Activated CD4-positive, alpha-beta T cell treated with anti-CD3 and anti-CD28 coated beads, Interleukin-10, Interleukin-2, amounts not matched to agents 100 ng/mL and 50 ng/mL, durations not matched to agents 16 hours and 8 hours (primary cell): Measurements from ENCODE around the gene NGFR.
"Not testable (repeated sequence)": the region's sequence is repeated elsewhere in the genome, so short reads cannot be mapped to it uniquely, and the experiment has no call there.

Experiments used
- DNase-seq: peaks from one replicate; pipeline ENCODE4 v3.0.0-alpha.2; 2020

Gene NGFR

DNA sequence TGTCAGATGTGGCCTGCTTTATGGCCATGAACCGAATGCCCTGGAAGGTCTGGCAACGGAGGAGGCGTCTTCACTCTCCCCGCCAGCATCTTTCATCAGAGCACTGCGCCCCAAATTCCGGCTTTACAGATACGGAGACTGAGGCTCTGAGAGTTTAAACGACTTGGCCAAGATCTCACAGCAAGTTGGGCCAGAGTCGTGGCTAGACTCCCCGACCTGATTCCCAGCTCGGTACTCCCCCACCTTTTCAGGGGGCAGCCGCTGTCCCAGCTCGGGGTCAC is 1.7 kb downstream of the NGFR start:
- no peak for DNase-seq

DNA sequence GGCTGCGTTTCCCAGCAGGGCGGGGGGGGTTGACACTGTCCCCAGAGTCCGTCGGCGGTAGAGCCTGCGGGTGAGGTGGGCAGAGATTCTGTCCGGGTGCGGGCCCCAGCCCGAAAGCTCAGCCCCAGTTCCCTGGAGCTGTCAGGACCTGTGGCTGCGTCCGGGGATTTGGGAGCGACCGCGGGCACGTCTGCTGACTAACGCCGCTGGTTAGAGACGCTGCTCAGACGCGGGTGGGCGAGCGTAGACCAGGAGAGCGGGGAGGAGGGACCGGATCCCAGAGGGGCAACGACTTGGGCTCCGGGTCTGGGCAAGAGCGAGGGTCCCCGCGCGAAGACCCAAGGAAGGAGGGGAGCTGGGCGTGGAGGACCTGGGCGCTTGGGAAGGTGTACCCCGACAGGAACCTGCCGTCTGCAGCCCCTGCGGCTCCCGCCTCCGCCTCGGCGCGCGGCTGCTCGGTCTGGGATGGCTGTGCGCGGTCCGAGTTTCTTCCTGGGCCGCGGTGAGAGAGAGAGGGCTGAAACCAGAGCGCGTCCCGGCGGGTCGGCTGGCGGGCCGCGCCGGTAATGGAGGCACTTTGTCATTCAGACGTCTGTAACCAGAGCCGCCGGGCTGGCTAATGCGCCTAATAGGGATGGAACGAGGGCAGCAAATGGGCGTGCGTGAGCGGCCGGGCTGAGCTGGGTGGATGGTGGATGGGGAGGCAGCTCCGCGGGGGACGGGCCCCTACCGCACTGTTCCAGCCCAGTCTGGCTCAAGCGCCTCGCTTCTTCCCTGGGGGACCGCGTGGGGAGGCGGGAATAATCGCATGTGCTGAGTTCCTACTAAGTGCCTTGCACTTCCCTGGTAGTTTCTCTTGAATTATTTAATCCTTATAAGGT is 2.3 kb downstream of the NGFR start:
- no peak for DNase-seq

DNA sequence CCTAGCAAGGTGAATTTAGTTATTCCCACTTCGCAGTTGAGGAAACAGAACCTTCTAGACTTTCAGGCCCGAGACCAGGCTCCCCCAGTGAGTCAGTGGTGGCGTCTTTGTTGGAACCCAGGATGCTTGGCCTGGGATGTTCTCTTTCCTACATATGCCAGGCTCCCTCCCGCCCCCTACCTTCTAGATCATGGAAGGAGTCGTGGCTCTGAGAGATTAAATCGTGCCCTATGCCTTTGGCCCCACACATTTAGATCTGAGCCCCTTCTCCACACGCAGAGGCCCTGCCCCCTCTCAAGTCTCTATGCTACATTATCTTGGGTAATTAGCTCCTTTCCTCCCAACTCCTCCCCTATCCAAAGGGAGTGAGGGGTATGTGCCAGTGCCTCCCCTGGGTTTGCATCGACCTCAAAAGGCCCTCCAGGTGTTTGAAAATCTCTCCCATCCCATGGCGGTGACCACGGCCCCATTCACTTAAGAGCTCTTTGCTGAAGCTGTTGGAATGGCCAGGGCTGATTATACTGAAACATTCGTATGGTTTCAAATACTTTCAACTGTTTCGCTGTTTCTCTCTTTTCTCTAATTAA is 3.0 kb downstream of the NGFR start:
- no peak for DNase-seq

DNA sequence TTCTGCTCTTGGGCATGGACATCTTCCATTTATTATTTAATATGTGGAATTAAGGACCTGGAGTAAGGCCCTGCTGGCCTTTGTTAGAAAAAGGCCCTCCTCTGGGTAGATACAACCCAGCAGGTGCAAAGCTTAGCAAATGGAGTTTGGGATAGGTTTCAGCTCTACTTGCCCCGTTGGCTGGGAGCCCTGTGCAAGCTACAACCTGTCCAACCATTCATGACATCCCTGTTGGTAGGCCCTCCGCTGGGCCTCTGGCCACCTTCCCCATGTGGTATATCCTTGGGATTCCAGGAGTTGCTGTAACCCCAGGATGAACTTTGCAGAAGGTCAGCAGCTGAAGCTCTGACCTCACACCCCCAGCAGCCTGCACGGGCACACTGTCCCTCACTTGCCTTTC is 6.4 kb downstream of the NGFR start:
- no peak for DNase-seq

DNA sequence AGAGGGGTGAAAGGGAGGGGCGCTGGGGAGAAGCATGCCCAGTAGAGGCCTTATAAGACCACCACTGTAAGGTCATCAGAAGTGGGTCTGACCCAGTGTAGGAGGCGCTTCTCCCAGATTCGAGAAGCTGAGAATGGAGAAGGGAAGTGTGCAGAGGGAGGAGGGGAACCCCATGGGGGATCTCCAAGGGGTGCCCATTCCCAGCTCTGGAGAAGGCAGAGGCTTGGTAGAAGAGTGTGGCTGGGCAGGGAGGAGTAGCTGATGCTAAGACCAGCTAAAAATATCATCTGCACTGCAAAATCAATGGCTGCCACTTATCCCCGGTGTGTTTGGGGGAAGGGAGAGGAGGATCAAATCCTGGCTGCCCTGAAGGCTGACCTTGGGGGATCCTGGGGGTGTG is 7.2 kb downstream of the NGFR start:
- no peak for DNase-seq

DNA sequence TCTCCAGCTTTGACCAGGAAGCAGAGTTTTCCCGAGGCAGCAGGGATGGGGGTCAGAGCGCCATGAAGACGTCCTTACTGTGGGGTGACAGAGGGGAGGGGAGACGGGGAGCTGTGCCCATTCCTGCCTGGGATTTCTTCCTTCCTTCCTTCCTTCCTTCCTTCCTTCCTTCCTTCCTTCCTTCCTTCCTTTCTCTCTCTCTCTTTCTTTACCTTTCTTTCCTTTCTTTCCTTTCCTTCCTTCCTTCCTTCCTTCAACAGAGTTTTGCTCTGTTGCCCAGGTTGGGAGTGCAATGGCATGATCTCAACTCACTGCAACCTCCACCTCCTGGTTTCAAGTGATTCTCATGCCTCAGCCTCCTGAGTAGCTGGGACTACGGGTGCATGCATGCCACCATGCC is 7.6 kb downstream of the NGFR start:
- not testable (repeated sequence) for DNase-seq

DNA sequence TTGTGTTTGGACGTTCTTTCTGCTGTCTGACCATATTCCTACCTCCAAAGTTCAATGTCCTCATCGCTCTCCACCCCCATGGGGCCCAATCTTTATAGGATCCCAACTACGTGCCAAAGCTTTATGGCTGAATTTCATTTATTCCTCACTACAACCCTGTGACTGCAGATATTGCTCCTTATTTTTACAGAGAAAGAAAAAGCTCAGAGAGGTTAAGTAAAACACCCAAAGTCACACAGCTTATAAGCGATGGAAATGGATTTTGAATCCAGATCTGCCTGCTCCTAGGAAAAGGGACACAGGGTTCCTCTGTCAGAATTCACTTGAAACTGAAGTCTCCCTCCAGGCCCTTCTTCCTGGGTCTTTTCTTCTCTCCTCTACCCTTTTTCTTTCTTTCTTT is 9.3 kb downstream of the NGFR start:
- no peak for DNase-seq

DNA sequence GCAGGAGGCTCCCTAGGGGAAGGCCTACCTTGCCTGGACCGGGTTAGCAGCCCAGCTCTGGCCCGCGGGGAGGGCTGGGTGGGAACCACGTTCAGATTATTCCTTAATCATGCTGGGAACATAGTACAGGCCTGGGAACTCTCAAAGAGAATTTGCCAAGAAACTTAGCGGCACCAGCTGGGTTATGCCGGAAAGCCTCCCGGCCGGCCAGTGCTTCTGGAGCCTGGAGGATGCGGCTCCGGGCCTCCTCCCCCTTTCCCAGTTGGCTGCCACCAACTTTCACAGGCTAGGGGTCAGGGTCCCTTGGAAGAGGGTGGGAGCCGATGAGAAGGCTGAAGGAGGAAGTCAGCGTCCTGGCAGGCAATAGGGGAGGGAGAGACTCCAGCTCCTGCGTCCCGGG is 10.8 kb downstream of the NGFR start:
- no peak for DNase-seq

DNA sequence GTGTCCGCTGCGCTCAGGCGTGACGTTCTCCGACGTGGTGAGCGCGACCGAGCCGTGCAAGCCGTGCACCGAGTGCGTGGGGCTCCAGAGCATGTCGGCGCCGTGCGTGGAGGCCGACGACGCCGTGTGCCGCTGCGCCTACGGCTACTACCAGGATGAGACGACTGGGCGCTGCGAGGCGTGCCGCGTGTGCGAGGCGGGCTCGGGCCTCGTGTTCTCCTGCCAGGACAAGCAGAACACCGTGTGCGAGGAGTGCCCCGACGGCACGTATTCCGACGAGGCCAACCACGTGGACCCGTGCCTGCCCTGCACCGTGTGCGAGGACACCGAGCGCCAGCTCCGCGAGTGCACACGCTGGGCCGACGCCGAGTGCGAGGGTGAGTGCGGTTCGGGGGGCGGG is 11.2 kb downstream of the NGFR start:
- no peak for DNase-seq

DNA sequence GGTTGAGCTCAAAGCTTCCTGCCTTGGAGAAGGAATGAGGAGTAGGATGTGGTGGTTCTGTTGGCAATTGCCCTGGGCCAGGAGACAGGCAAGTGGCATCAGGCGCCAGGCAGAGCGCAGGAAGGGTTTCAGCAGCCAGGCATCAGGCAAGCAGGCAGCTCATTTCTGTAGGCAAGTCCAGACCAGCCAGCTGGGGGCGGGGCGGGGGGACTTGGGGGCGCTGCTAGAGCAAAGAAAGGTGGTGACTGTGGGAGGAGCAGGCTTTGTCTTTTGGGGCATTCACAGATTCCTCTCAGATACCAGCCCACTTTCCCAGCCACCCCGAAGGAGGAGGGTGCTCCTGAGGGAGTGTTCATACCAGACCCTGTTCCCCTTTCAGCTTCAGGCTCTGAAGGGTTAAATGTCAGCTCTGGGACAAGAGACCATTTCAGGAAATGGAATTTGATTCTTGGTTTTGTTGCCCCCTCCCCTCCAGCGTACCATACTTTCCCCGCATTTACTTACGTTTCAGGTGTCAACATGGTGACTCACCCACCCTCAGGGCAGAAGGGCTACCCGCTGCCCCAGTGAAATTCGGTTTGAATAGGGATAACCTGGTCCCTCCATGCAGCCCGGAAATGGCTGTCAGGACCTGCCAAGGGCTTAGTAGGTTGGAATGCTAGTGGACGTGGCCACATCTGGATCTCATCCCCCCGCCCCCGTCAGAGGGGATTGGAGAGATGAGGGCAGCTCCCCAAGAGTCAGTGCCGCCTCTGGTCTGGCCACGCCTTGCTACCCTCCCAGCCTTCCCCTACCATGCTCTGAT is 13.2 kb downstream of the NGFR start:
- DNase-seq, result no peak

DNA sequence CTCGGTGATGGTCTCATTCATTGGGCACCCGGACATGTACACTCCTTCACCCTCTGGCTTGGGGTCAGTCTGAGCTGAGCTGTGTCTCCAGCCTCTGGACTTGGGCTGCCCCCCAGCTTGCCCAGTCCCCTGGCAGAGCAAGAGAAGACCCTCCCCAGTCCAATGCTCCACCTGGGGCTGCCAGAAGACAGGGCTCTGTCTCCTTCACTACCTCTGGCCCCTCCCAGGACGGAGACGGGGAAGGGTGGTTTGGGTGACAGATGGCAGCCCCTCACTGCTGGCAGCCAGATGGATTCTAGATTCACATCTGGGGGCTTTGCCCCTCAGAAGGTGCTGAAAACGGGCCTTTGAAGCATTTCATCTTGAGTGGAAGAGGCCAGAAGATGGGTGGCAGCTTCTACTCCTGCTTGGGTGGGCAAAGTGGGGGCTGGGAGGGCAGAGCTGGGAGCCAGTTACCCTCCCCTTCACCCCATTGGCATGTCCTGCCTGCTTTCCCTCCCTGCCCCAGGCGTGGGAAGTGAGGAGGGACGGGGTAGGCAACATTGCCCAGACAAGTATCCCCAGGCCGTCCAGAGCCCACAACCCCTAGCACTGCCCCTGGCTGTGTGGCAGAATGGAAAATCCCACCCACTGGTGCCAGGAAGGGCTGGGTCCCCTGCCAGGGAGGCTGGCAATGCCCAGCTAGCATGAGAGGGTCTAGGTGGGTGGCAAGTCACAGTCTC is 13.9 kb downstream of the NGFR start:
- no peak for DNase-seq

DNA sequence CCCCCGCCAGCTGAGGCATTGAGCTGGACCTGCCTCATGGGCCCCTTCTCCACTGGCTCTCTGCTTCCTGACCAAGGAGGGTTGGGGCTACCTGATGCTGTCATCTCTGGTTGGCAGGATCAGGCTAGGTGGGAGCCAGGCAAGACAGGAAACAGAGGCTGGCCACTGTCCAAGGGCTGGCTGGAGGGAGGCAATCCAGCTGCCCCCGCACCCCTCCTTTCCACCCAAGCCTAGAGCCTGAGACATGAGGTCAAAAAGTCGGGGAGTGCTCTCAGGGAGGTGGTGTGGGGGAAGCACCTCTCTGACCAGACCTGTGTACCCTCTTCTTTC is 14.5 kb downstream of the NGFR start:
- DNase-seq, result no peak

DNA sequence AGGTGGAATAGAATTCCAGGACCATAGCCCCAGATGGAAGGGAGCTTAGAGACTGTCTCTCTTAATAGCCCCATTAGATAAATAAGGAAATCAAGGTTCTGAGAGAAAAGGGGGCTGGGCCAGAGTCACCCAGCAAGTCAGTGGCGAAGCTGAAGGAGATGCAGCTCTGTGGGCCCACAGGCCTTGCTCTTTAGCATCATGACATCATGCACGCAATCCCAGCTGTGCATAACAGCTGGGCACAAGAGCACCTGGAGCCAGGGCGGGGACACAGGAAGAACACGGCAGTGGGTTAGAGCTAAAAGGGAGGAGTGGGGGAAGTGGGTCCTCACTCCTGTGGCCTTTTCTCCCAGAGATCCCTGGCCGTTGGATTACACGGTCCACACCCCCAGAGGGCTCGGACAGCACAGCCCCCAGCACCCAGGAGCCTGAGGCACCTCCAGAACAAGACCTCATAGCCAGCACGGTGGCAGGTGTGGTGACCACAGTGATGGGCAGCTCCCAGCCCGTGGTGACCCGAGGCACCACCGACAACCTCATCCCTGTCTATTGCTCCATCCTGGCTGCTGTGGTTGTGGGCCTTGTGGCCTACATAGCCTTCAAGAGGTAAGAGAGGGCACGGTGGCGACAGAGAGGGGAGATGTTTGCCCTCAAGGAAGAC is 15.1 kb downstream of the NGFR start:
- no peak for DNase-seq

DNA sequence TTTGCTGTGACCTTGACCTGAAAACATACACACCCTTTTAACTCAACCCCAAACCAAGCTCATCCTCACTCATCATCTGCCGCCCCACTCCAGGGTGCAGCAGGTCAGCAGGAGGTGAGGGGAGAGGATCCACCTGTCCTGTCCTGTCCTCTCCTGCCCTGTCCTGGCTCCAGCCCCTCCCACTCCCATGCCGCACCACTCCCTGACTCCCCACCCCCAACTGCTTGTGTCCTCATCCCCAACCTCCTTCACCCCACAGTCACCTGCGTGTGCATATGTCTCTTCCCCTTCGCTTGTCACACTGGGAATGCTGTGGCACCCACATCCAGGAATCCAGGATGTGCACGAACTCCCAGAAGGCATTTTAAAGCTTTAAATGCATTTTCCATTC is 15.6 kb downstream of the NGFR start:
- no peak for DNase-seq

DNA sequence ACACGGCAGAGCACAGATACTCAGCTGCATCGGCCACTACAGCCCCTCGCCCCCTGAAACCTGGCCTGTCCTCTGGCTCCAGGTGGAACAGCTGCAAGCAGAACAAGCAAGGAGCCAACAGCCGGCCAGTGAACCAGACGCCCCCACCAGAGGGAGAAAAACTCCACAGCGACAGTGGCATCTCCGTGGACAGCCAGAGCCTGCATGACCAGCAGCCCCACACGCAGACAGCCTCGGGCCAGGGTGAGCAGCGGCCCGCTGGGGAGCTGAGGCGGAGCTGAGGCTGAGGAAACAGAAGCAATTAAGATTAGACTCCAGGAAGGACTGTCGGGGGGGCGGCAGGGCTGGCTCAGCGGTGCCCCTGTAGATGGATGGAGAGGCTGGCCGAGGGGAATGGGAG is 16.7 kb downstream of the NGFR start:
- no peak for DNase-seq

DNA sequence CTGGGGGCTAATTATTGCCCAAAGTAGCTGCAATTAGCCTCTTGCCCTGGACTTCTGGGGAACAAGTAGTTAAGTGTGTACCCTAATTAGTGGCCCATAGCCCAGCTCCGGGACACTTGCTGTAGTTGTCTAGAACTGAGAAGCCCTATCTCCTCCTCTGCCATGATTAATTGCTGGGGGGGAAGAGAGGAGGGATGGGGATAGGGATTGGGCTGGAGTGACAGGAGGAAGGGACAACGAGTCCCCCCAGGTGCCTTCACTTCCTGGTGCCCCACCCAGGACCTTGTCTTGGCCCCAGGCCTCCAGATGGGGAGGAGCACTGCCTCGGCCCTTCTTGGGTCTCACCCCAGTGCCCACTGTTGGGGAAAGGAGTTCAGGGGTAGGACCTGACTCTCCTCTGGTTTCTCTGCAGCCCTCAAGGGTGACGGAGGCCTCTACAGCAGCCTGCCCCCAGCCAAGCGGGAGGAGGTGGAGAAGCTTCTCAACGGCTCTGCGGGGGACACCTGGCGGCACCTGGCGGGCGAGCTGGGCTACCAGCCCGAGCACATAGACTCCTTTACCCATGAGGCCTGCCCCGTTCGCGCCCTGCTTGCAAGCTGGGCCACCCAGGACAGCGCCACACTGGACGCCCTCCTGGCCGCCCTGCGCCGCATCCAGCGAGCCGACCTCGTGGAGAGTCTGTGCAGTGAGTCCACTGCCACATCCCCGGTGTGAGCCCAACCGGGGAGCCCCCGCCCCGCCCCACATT is 17.4 kb downstream of the NGFR start:
- no peak for DNase-seq

DNA sequence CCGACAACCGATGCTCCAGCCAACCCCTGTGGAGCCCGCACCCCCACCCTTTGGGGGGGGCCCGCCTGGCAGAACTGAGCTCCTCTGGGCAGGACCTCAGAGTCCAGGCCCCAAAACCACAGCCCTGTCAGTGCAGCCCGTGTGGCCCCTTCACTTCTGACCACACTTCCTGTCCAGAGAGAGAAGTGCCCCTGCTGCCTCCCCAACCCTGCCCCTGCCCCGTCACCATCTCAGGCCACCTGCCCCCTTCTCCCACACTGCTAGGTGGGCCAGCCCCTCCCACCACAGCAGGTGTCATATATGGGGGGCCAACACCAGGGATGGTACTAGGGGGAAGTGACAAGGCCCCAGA is 17.9 kb downstream of the NGFR start:
- no peak for DNase-seq

DNA sequence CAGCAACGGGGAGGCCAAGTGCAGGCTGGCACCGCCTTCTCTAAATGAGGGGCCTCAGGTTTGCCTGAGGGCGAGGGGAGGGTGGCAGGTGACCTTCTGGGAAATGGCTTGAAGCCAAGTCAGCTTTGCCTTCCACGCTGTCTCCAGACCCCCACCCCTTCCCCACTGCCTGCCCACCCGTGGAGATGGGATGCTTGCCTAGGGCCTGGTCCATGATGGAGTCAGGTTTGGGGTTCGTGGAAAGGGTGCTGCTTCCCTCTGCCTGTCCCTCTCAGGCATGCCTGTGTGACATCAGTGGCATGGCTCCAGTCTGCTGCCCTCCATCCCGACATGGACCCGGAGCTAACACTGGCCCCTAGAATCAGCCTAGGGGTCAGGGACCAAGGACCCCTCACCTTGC is 18.5 kb downstream of the NGFR start:
- DNase-seq, result no peak

DNA sequence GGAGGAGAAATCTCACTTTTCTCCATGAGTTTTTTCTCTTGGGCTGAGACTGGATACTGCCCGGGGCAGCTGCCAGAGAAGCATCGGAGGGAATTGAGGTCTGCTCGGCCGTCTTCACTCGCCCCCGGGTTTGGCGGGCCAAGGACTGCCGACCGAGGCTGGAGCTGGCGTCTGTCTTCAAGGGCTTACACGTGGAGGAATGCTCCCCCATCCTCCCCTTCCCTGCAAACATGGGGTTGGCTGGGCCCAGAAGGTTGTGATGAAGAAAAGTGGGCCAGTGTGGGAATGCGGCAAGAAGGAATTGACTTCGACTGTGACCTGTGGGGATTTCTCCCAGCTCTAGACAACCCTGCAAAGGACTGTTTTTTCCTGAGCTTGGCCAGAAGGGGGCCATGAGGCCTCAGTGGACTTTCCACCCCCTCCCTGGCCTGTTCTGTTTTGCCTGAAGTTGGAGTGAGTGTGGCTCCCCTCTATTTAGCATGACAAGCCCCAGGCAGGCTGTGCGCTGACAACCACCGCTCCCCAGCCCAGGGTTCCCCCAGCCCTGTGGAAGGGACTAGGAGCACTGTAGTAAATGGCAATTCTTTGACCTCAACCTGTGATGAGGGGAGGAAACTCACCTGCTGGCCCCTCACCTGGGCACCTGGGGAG is 19.1 kb downstream of the NGFR start:
- no peak for DNase-seq

DNA sequence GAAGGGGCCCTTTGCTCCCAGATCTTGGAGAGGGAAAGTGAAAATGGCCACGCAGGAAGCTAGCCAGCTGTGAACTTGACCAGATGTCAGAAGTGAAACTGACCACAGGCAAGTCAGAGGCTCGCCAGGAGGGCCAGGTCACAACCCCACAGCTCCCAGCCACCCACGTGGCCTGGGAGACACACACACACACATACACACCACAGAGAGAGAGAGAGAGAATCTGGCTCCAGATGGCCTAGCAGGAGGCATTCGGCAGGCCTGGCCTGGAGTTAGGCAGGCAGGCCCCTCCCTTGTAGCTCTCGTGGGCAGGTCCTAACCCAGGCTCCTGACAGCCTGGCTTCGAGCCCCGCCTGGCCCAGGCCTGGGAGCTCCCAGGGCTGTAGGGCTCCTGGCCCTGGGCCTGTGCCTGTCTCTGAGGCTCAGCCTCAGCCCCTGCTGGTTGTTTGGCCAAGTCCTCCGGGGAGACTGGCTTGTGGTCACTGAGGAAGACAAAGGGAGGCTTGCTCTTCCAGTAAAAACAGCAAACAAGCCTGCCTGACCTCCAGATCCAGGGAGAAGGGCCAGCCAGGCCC is 20.2 kb downstream of the NGFR start:
- DNase-seq, result no peak

DNA sequence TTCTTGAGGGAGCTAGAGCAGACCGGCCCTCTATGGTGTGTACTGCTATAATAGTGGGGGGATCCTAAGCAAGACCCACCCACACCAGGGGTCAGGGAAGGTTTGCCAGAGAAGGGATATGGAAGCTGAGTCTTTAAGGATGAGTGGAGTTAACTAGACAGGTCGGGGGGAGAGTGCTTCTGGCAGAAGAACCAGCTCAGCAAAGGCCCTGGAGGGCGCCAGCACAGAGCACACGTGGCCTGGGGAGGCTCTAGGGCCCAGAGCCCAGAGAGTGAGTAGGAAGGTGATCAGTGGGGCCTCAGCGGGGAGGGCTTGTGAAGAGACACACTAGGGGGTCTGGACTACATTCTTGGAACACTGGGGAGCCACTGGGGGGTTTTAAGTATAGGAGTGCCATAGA is 21.1 kb downstream of the NGFR start:
- DNase-seq, result no peak
